Thymus (tissue), 11 donors: ENCODE data around the gene RPAIN. TPM values are rescaled to one million over a fixed set of nuclear protein-coding genes. Genes with fewer than 3 reads are reported as not detected.
"Not testable (repeated sequence)": the region's sequence is repeated elsewhere in the genome, so short reads cannot be mapped to it uniquely, and the experiment has no call there.

ENCODE experiments used
- DNase-seq, 9 donors: peaks; one replicate each; pipeline ENCODE4 v3.0.0-alpha.2; 2013; ENCODE audit warnings: low spot score in 9 of 9, low read depth in 6 of 9, missing footprints in 1 of 9
- H3K27ac ChIP-seq, 2 donors: one replicate each; pipeline ENCODE4 v1.5.1; 2013; ENCODE audit warnings: control low read depth in 1 of 2, low read depth in 1 of 2, low read length in 1 of 2, mild to moderate bottlenecking in 1 of 2, moderate library complexity in 1 of 2
- H3K27me3 ChIP-seq, 2 donors: one replicate each; pipeline ENCODE4 v1.5.1; 2013; ENCODE audit warnings: low read length in 1 of 2; ENCODE audit not compliant: control insufficient read depth in 2 of 2, insufficient read depth in 1 of 2
- H3K36me3 ChIP-seq, 2 donors: one replicate each; pipeline ENCODE4 v1.5.1; 2013; ENCODE audit warnings: low read length in 1 of 2, mild to moderate bottlenecking in 1 of 2, moderate library complexity in 1 of 2; ENCODE audit not compliant: control insufficient read depth in 2 of 2, insufficient read depth in 2 of 2
- H3K4me1 ChIP-seq, 2 donors: one replicate each; pipeline ENCODE4 v1.5.1; 2013; ENCODE audit warnings: low read length in 2 of 2; ENCODE audit not compliant: control insufficient read depth in 2 of 2, insufficient read depth in 2 of 2
- H3K4me3 ChIP-seq, 2 donors: one replicate each; pipeline ENCODE4 v1.5.1; 2013; ENCODE audit warnings: low read length in 2 of 2, control low read depth in 1 of 2, mild to moderate bottlenecking in 1 of 2
- H3K9me3 ChIP-seq, 2 donors: one replicate each; pipeline ENCODE4 v1.5.1; 2013; ENCODE audit warnings: low read length in 1 of 2, mild to moderate bottlenecking in 1 of 2; ENCODE audit not compliant: control insufficient read depth in 2 of 2, insufficient read depth in 1 of 2
- WGBS: extraction: QIAGEN DNeasy Blood & Tissue Kit; methylation state at CpG from one replicate; pipeline ENCODE4 v1.1.7; 2013; 5-methylcytosine and 5-hydroxymethylcytosine counted together
- polyA plus RNA-seq: library from polyadenylated mRNA; stranded (reverse); fragments of 200-250 nt; gene quantifications from one replicate; pipeline ENCODE4 v1.2.3, GENCODE V29; 2013
- total RNA-seq: library from RNA; stranded (reverse); fragments of 120-200 nt; gene quantifications from one replicate; pipeline ENCODE4 v1.2.4, GENCODE V29; 2013
- donor health status: healthy.

RPAIN gene
- total and polyA plus RNA-seq, 2 donors, result 47.2 to 68.3 TPM

DNA sequence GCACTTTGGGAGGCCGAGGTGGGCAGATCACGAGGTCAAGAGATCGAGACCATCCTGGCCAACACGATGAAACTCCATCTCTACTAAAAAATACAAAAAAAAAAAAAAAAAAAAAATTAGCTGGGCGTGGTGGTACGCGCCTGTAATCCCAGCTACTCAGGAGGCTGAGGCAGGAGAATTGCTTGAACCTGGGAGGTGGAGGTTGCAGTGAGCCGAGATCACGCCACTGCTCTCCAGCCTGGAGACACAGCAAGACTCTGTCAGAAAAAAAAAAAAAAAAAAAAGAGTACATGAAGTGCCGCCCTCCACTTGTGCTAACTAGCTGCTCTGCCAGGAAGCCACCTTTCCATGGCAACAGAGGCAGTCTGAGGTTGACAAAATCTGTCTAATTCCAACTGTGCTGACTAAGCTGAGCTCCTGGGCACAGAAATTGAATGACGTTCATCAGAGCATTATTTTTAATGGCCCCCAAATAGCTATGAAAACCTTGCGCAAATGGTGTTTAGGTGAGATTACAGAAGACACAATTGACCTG lies 15.9 kb downstream of the RPAIN start:
- peak in 1 of 9 donors; percentile 10 for DNase-seq
- peaks cover 40 to 52% of the 10 kb centered on the region in 2 donors for H3K36me3 ChIP-seq
- H3K4me1 ChIP-seq, result peaks cover 4 to 12% of the 10 kb centered on the region in 2 donors
- H3K27me3 ChIP-seq, H3K27ac ChIP-seq, H3K4me3 ChIP-seq, H3K9me3 ChIP-seq: not testable (repeated sequence)
- 92% methylated on average over 10 of the region's 12 CpGs for WGBS

DNA sequence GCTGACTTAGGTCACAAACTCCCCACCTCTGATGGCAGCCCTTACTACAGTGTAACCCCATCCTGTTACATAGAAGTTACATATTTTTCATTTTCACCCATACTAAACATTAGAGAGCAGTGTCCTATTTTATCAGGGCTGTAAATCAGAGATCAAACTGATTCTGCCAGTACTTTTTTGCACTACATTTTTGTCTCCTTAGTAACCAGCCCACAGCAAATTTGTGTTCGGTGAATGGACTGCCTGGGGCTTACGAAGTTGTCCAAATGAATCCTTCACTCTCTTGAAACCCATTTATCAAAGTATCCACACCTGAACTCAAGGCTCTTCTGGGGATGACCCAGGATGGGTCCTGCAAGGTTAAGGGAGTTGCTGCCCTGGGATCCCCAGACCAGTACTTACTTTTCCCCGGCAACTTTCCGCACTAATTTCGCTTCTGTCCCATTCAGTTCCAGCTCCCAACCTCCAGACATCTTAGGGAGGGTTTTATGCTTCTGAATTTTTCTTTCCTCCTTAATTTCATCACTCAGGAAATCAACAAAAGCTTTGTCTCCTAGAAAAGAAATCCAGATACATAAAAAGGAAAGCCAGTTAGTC lies 17.8 kb downstream of the RPAIN start:
- Histone ChIP-seq H3K36me3 (peaks cover 21 to 40% of the 10 kb centered on the region in 2 donors), H3K9me3 (no peaks in the 10 kb centered on the region), H3K4me3 (peak overlapping the region; percentile 66 to 80), H3K27ac (no peak overlapping the region), H3K4me1 (peaks cover 4 to 12% of the 10 kb centered on the region in 2 donors), H3K27me3 (no peaks in the 10 kb centered on the region)
- DNase-seq, result no peak
- WGBS, result 88% methylated on average over 5 of the region's 5 CpGs

- peaks cover 16 to 38% of the 10 kb centered on the region in 2 donors for H3K36me3 ChIP-seq
Observed at GRCh38 chr17:5438716-5439445, 18.9 kb downstream of the RPAIN start, which contains the start of gene C1QBP. Gene C1QBP, minus strand, starts transcription at chr17:5439155. Its CDS starts 82 bp downstream, at chr17:5439073.

GRCh38 chr17:5439446-5439764 lies 19.4 kb downstream of the RPAIN start:
- Histone ChIP-seq H3K4me1 (peaks cover 4 to 12% of the 10 kb centered on the region in 2 donors), H3K4me3 (peak overlapping the region; percentile 66 to 80), H3K9me3 (no peaks in the 10 kb centered on the region), H3K27ac (peak overlapping the region; percentile 69 to 74), H3K36me3 (peaks cover 17 to 40% of the 10 kb centered on the region in 2 donors), H3K27me3 (no peaks in the 10 kb centered on the region)
- no peak for DNase-seq
- WGBS, result 36% methylated on average over 1 of the region's 1 CpG

More at GRCh38 chr17:5438716-5439445, 18.9 kb downstream of the RPAIN start, which contains the start of gene C1QBP:
- no peaks in the 10 kb centered on the region for H3K9me3 ChIP-seq
- under 1% methylated on average over 75 of the region's 75 CpGs for WGBS
- peaks cover 4 to 12% of the 10 kb centered on the region in 2 donors for H3K4me1 ChIP-seq
- peak; percentile 74 to 97 (median 91) for DNase-seq
- H3K27ac ChIP-seq, result peak within 1 kb of the TSS; percentile 69 to 88
- H3K27me3 ChIP-seq, result no peaks in the 10 kb centered on the region
- peak within 1 kb of the TSS; percentile 66 to 80 for H3K4me3 ChIP-seq

DNA sequence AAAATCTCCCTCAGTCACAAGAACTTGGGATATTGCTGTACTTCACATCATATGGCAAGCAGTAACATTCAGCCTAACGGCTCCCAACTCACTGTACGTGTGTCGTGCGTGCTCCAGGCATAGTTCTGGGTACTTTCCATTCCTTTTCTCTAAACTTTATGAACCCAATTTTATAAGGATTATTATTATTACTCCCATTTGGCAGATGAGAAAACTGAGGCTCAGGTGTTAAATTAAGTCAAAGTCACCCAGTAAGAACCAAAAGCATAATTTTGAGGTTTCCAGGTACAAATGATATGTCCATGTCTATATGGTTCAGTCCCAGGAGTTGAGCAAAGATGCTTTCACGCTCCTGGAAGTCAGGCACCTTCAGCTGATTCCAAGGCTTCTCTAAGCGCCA lies 23.7 kb downstream of the RPAIN start:
- Histone ChIP-seq H3K27ac (no peak overlapping the region), H3K36me3 (peaks cover 37 to 41% of the 10 kb centered on the region in 2 donors)
- whole genome bisulfite sequencing, result 98% methylated on average over 6 of the region's 6 CpGs

GRCh38 chr17:5444209-5444608 lies 24.2 kb downstream of the RPAIN start:
- Histone ChIP-seq H3K36me3 (peaks cover 37 to 43% of the 10 kb centered on the region in 2 donors), H3K9me3 (no peaks in the 10 kb centered on the region), H3K4me1 (peaks cover 0 to 3% of the 10 kb centered on the region in 2 donors), H3K27me3 (no peaks in the 10 kb centered on the region), H3K4me3 (no peak overlapping the region), H3K27ac (no peak overlapping the region)
- WGBS, result 99% methylated on average over 22 of the region's 22 CpGs
- no peak for DNase-seq

More for the DNA sequence above, 23.7 kb downstream of the RPAIN start:
- no peaks in the 10 kb centered on the region for H3K9me3 ChIP-seq
- H3K4me1 ChIP-seq, result peaks cover 0 to 4% of the 10 kb centered on the region in 2 donors
- no peak for DNase-seq
- H3K27me3 ChIP-seq, result no peaks in the 10 kb centered on the region
- no peak overlapping the region for H3K4me3 ChIP-seq

- 97% methylated on average over 8 of the region's 8 CpGs for WGBS
- no peak overlapping the region for H3K27ac ChIP-seq
- peaks cover 52 to 61% of the 10 kb centered on the region in 2 donors for H3K36me3 ChIP-seq
- no peak overlapping the region for H3K4me3 ChIP-seq
- DNase-seq, result no peak
- H3K4me1 ChIP-seq, result no peaks in the 10 kb centered on the region
- no peaks in the 10 kb centered on the region for H3K9me3 ChIP-seq
- H3K27me3 ChIP-seq, result no peaks in the 10 kb centered on the region
Observed at GRCh38 chr17:5446786-5447185, 26.8 kb downstream of the RPAIN start.

DNA sequence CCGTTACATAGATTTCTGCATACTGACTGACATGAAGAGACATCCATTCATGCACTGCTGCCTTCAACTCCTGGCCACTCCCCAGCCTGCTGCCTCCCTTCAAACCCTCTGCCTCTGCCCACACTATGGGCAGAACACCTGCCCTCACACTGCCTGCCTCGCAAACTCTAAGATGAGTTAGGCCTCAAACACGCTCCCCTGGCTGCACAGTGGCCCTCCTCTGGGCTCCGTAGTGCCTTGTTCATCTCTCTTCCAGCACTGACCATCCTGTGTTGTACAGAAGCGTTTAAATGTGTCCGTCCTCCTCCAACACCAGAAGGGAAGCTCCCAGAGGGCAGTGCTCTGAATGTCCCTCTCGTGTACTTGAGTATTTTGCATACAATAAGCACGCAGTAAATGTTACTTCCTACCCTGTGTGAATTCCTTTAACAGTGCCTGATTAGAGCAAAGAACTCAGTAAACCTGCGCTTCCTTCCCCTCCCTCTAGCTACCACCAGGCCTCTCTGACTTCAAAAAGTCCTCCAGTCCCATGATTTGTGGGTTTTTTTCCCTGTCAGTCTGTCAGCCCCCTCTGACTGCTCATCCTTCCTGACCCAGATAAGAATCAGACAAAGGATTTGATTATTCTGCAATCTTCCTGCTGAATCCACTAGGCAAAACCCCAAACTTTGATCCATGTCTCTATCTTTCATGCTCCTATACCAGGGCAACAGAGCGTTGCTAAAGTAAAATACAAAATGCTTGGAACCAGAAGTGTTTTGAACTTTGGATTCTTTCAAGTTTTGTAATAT lies 44.9 kb downstream of the RPAIN start:
- WGBS, result 92% methylated on average over 10 of the region's 10 CpGs
- peaks cover 11 to 17% of the 10 kb centered on the region in 2 donors for H3K4me1 ChIP-seq

More for the DNA sequence above, 44.9 kb downstream of the RPAIN start:
- Histone ChIP-seq H3K27me3 (no peaks in the 10 kb centered on the region), H3K9me3 (no peaks in the 10 kb centered on the region), H3K4me3 (no peak overlapping the region), H3K36me3 (peaks cover 4 to 13% of the 10 kb centered on the region in 2 donors), H3K27ac (no peak overlapping the region)
- no peak for DNase-seq
